ENCODE measurements around the gene CAPZB.

The CAPZB gene

GRCh38 chr1:19385869-19386591 lies 99.3 kb downstream of the CAPZB start:
- peak; percentile 73 for DNase-seq (ENCODE audit: low read depth, low spot score)

GRCh38 chr1:19385221-19385620 lies 100.1 kb downstream of the CAPZB start:
- no peak for DNase-seq (ENCODE audit: low read depth, low spot score)

GRCh38 chr1:19384772-19385187 lies 100.6 kb downstream of the CAPZB start:
- no peak for DNase-seq (ENCODE audit: low read depth, low spot score)

DNA sequence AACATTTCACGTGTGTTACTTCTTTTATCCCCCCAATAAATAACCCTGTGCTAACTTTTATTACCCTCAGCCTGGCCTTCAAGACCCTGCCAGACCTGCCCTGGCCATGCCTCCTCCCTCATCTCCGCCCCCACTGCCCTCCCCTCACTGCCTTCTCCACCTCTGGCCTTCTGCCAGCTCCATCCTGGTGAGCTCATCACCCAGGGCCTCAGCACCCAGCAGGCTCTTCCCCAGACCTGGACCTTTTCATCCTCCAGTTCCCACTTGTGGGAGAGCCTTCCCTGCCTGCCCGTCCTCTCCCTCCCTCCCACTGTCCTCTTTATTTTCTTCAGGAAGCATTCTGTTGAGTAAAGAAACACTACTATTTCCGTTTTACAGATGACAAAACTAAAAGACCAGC lies 101.2 kb downstream of the CAPZB start:
- DNase-seq (ENCODE audit: low read depth, low spot score) = peak; percentile 72

DNA sequence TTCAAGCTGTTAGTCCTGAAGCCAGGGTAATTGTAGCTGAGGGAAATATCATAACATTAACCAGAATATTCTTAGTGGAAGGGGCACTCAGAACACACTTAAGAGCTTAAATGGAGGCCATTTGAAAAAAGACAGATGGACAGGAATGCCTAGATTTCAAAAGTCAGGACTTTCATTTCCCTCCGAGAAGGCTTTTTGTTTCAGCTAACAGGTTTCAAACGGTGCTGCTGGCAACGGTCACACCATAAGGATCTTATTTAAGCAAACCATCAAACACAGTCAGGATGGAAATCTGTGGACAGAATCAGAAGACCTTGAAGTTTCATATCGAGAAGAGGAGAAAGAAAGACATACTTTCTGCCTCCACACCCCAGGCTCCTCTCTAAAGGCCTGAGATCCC lies 103.1 kb downstream of the CAPZB start:
- no peak for DNase-seq (ENCODE audit: low read depth, low spot score)

DNA sequence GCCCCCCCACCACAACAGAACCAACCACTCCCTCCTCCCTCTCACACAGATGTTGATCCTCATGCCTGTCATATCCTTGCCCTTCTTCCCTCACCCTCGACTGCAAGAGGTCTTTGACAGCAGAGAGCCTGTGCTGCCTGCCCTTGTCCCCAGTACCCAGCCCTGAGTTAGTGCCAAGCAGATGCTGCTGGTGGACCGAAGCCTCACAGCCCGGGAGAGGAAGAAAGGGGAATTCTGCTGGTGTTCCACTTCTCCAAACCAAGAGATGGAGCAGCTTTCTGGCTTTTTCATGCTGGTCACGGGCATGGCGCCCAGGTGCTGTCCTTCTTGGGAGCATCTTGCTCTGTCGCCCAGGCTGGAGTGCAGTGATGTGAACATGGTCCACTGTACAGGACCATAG lies 104.1 kb downstream of the CAPZB start:
- no peak for DNase-seq (ENCODE audit: low read depth, low spot score)

- DNase-seq (ENCODE audit: low read depth, low spot score) = no peak
These were observed 107.3 kb downstream of the CAPZB start for GRCh38 chr1:19377812-19378718.

DNA sequence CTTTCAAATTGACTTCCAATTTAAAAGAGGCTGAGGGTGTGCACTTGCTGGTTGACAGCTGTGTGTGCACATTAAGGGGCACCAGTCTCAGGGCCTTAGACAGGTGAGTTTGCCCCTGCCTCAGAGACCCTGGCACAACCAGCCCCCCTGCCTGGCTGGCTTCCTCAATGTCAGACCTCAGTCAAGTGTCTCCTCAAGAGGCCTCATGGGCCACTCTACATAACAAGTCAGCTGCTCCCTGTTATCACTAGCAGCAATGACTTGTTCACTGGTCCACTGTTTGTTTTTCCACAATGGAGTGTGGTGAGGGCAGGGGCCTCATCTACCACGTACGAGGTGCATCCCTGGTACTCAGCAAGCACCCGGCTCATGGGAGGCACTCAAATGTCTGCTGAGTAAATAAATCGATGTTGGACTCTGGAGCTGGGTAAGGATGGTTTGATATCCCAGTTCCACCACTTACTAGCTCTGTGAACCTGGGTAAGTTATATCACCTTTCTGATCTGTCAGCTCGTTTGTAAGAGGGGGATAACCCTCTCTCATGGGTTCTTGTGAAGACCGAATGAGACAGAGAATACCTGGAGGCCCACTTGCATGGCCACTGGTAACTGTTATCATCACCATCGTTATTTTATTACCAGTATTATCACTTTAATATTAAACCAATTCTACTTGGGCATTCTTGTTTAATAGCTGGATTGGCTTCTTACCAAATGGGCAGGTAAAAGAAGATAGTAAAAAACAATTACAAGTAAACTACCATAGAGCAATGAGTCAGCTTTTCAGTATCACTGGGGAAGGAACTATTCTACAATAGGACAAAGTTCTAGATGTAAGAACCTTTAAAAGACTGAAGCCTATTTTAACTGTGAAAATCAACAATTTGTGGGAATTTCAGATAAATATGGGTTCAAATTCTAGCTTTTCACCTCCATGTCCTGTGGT lies 108.6 kb downstream of the CAPZB start:
- DNase-seq (ENCODE audit: low read depth, low spot score) = no peak

- no peak for DNase-seq (ENCODE audit: low read depth, low spot score)
These were observed 109.5 kb downstream of the CAPZB start for GRCh38 chr1:19375631-19376400.

GRCh38 chr1:19374926-19375325 lies 110.4 kb downstream of the CAPZB start:
- DNase-seq (ENCODE audit: low read depth, low spot score) = peak; percentile 34

- no peak for DNase-seq (ENCODE audit: low read depth, low spot score)
These were observed 111.1 kb downstream of the CAPZB start for GRCh38 chr1:19374083-19374801.

DNA sequence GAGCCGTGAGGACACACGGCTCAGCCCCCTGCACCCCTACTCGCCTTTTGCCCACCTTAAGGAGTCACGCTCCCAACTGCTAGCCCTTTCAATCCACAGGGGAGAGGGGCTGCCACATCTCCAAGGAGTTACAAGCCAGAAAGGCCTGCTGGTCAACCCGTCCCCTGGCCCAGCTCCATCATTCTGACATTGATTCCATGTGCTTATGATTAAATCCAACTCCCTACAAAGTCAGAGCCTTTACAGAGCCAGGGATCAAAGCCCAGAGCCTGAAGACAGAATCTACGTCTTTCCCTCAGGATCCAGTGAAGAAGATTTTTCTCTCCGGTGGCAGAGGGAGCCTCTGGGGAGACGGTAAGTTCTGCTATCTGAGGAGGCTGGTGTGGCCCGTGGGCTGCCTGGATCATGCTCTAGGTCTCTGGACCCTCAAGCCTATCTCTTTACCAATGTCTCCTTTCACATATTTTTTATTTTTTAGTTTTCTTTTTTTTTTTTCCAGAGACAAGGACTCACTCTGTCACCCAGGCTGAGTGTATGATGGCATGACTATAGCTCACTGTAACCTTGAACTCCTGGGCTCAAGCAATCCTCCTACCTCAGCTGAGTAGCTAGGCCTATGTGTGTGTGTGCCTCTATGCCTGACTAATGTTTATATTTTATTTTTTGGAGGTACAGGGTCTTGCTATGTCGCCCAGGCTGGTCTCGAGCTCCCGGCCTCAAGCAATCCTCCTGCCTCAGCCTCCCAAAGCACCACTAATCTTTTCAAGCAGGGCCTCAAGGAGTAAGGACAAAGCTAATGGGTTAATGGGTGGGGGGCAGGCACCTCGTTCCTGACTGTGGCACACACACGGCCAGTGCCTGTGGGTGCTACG lies 111.9 kb downstream of the CAPZB start:
- DNase-seq (ENCODE audit: low read depth, low spot score) = no peak

GRCh38 chr1:19372602-19373001 lies 112.7 kb downstream of the CAPZB start:
- DNase-seq (ENCODE audit: low read depth, low spot score) = no peak

GRCh38 chr1:19372136-19372514 lies 113.2 kb downstream of the CAPZB start:
- DNase-seq (ENCODE audit: low read depth, low spot score) = no peak

DNA sequence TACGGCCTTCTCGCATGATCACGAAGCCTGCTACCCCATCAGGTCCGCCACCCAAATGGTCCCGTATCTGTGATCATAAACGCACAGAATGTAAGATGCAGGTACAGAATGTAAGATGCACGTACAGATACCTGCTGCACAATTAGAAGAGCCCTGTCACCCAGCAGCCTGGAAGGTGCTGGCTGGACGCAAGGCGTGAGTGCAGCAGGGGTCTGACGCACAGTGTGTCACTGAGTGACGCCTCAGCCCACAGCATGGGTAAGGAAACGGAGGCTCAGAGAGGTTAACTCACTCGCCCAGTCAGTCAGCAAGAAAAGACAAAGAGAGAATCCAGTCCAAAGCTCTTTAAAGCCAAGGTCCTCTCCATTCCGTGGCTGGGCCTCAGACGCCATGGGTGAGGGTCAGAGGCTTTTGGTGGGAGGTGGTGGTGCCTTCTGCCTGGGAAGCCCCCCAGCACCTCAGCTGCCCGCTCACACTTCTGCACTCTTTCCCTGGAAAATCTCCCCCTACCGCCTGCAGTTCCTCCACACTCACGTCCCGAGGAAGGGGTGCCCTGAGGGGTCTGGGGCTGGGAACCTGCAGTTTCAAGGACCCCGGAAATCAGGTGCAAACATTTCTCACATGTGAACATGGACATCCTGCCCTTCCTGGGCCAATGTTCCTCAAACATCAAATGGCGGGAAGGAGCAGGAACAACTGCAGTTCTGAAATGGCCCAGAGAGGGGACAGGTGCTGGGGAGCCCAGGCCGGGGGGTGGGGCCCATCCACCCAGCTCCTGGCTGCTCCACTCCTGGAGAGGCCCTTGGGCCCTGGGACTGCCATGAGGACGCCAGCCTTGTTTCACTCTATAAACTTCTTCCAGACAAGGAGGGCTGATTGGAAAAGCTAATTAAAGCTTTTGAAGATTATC lies 113.9 kb downstream of the CAPZB start:
- DNase-seq (ENCODE audit: low read depth, low spot score) = no peak

GRCh38 chr1:19370453-19371170 lies 114.7 kb downstream of the CAPZB start:
- no peak for DNase-seq (ENCODE audit: low read depth, low spot score)

DNA sequence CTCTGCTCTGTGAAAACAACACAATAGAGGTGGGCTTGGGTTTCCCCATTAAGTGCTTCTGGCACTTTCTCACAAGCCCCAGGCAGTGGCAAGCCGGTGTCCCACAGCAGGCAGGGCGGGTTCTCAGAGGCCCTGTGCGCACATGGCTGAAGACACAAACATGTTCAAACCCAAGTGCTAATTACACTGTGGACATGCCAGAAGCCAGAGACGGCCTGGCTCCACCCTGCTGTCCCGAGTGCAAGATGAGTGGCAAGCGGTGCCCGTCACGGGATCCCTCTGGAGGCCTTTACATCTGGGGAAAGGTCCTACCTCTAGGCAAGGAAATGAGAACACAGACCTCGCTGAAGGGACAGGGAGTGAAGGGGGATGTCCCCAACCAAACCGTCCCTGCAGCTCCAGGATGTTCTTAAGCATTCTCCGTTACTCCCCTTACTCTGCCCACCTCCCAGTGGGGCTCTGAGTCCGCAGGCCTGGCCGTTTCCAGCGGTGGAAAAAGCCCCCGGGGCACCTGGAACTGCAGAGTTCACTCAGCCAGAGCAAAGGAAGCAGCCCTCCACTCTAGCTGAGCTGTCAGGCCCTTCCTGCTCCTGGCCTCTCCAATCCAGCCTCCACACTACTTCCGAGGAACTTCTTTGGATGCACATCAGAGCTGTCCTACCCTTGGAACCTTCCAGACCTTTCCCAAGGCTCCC lies 115.8 kb downstream of the CAPZB start:
- no peak for DNase-seq (ENCODE audit: low read depth, low spot score)
